Lower leg skin (tissue), 4 donors: ENCODE measurements around the gene PRAC2. TPM values are rescaled to one million over a fixed set of nuclear protein-coding genes. Genes with fewer than 3 reads are reported as not detected.

Experiments
- DNase-seq, 2 donors: peaks; one replicate each; pipeline ENCODE4 v3.0.0-alpha.2; 2019; ENCODE audit warnings: low spot score in 2 of 2
- H3K4me3 ChIP-seq: fragments of 200-600 bp; sonication (generic); 2 replicates; pipeline ENCODE4 v1.5.1; 2017; ENCODE audit warnings: mild to moderate bottlenecking, low read depth; ENCODE audit not compliant: poor library complexity, severe bottlenecking
- CTCF ChIP-seq, 3 donors: fragments of 450-650 bp; IDR thresholded peaks; one replicate each; pipeline ENCODE4 v1.5.1; 2016; ENCODE audit warnings: antibody characterized with exemption in 3 of 3, mild to moderate bottlenecking in 3 of 3, moderate library complexity in 2 of 3
- POLR2A ChIP-seq, 2 donors: fragments of 450-650 bp; IDR thresholded peaks; one replicate each; pipeline ENCODE4 v1.6.1; 2016 to 2017; ENCODE audit warnings: antibody characterized with exemption in 2 of 2, mild to moderate bottlenecking in 1 of 2, moderate library complexity in 1 of 2
- WGBS, 2 donors: methylation state at CpG; one replicate each; pipeline ENCODE4 v1.1.5; 2018; 5-methylcytosine and 5-hydroxymethylcytosine counted together
- intact Hi-C: fragments of 100-400 bp; cut with DNase I; formaldehyde crosslinking; loops from one replicate; pipeline ENCODE4 v1.15.0; 2023; ENCODE audit warnings: low total_unique reads
- microRNA counts, 2 donors: library from miRNA; unstranded; fragments of <30 nt; microRNA quantifications; one replicate each; lab custom pipeline; 2016
- microRNA-seq, 2 donors: library from miRNA; unstranded; fragments of <30 nt; microRNA quantifications; one replicate each; pipeline ENCODE4, GENCODE V29; 2016; ENCODE audit warnings: borderline replicate concordance in 2 of 2, borderline number of aligned reads in 1 of 2
- total RNA-seq, 4 donors: library from RNA; depleted of rRNA; stranded (reverse); fragments of >200 nt; gene quantifications; one replicate each; pipeline ENCODE4 v1.1.0, GENCODE V29; 2016

PRAC2 gene
- total RNA-seq, 4 donors from 2014 or later, result not detected

DNA sequence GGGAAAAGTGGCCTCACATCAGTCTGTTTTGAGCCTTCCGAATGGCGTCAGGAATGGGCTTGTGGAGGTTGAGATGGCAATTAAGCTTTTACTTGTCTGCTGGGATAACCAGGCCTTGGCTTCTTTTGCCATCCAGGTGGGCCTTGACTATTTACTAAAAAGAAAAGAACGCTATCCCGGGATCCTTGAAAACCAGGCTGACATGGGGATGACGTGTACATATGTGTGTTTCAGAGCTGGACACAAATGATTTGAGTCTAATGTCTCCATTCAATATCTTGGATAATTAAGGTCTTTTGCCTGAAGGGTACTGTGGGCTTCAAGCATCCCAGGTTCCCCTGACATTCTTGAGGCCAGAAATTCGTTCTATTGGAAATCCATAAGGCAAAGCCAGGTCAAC lies 38.1 kb downstream of the PRAC2 start:
- H3K4me3 ChIP-seq, result no peak overlapping the region
- 70 to 85% methylated on average over 6 of the region's 6 CpGs for WGBS, 2 donors
- no peak for TF ChIP-seq POLR2A (IDR thresholded peaks at IDR 0.05)
- no peak for TF ChIP-seq CTCF (IDR thresholded peaks at IDR 0.05)
- intact Hi-C loops, result no loop called here
- DNase-seq, result no peak

DNA sequence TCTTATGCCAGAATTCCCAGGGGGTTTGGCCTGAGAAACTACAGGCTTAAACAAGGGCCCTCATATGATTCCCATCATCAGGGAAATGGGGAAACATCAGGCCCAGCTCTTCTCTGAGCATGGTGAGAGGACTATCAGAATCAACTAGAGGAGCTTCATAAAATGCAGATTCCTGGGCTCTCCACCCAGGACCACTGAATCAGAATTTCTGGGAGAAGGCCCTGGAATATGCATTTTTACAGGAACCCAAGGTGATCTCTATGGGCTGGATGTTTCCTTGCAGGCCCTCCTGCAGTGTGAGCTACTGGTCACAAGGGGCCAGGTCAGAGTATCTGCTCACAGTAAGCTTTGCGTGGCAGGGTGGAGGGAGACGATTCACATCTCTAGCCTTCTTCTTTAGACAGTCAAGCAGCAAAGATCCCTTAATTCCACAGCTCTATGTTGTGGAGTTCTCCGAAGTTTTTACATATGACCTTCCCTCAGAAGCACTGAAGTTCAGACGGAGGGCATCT lies 44.3 kb downstream of the PRAC2 start:
- no peak for DNase-seq
- no peak overlapping the region for H3K4me3 ChIP-seq
- intact Hi-C loops, result no loop called here
- TF ChIP-seq POLR2A (IDR thresholded peaks at IDR 0.05) (no peak), CTCF (IDR thresholded peaks at IDR 0.05) (no peak)
- 86 to 92% methylated on average over 4 of the region's 4 CpGs for WGBS, 2 donors

DNA sequence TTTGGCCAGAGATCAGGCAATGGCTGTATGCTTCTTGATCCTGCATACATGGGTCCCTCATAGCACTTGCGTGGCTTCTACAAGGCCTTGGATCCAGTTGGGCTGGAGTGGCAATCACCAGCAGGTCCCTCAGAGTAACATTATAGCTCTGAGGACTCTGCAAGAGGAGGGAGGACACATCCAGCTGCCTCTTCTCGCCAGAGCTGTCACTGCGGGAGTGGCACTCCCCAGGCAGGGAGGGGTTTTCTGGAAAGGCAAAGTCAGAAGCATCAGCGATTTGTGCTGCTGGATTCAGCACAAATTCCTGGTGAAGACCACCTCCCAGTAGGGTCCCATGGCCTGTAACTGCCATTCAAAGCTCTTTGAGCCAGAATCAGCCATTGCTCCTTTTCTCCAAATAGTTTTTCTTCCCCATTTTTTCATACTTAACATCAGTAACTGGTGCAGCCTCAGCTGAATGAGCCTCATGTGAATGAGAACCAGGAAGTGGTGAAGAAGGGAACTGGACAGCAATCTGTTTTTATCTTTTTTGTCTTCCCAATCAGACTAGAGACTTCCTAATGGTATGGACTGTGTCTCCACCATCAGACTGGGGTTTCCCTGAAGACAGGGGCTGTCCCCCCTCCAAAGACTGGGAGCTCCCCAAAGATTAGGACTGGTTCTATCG lies 46.2 kb downstream of the PRAC2 start:
- intact Hi-C loops, result no loop called here
- no peak overlapping the region for H3K4me3 ChIP-seq
- TF ChIP-seq CTCF (IDR thresholded peaks at IDR 0.05) (no peak), POLR2A (IDR thresholded peaks at IDR 0.05) (no peak)
- WGBS, 2 donors, result 69 to 75% methylated on average over 5 of the region's 5 CpGs
- no peak for DNase-seq

DNA sequence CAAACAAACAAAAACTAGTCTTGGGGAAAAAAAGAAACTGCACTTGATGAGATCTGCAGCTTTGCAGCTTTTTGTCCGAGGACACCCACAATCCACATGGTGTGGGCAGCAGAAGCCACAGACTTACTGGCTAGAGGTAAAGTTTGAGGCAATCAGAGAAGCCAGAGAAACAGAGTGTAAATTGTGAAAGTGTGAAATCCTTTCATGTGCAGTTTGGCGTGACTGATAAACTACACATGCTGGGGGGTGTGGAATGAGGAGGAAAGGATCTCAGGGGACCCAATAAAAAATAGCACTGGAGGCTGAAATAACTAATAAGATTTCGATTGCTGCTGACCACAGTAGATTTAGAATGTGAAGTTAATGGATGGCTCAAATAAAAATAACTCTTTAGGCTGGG lies 48.0 kb downstream of the PRAC2 start:
- no peak for DNase-seq
- TF ChIP-seq POLR2A (IDR thresholded peaks at IDR 0.05) (no peak), CTCF (IDR thresholded peaks at IDR 0.05) (no peak)
- WGBS, 2 donors, result 48 to 59% methylated on average over 3 of the region's 3 CpGs
- intact Hi-C loops, result no loop called here
- H3K4me3 ChIP-seq, result no peak overlapping the region

DNA sequence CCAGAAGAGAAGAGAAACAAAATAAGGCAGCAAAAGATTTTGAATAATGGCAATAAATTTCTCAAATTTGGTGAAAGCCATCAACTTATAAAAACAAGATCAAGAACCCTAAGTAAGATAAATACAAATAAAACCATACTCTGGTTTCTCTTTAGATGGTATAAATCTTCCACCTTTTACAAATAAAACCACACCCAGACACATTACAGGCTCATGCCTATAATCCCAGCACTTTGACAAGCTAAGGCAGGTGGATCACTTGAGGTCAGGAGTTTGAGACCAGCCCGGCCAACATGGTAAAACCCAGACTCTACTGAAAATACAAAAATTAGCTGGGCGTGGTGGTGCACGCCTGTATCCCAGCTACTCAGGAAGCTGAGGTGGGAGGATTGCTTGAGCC lies 50.3 kb downstream of the PRAC2 start:
- no peak overlapping the region for H3K4me3 ChIP-seq
- intact Hi-C loops, result no loop called here
- DNase-seq, result no peak
- TF ChIP-seq POLR2A (IDR thresholded peaks at IDR 0.05), result no peak
- no peak for TF ChIP-seq CTCF (IDR thresholded peaks at IDR 0.05)
- 80 to 84% methylated on average over 3 of the region's 3 CpGs for WGBS, 2 donors

MicroRNAs encoded within 50 kb of the gene (microRNA counts, 767-probe panel; counts per million panel counts)
- microRNA hsa-miR-3185 (lab: Ali Mortazavi, UCI), result 0 to 358 counts per million in 2 donors

Small RNA genes within 50 kb of the gene (microRNA-seq; reads per million reads assigned to microRNA genes)
- gene MIR3185, result 0 reads per million in 2 donors

Other genes starting within 250 kb of the PRAC2 start
- gene HOXB1, start 192.2 kb upstream of the PRAC2 start, total RNA-seq, result under 1 TPM in 2 of 4 donors, not detected in 2; 0.19 to 0.52 TPM
- 10 to 100 TPM in 3 of 4 donors, 1 to 10 TPM in 1; 5.8 to 34.9 (median 20.9) TPM for gene HOXB2, start 178.1 kb upstream of the PRAC2 start, total RNA-seq
- gene HOXB4, start 144.8 kb upstream of the PRAC2 start, total RNA-seq, result 1 to 10 TPM in 2 of 4 donors, under 1 TPM in 2; 0.42 to 2.9 (median 1.4) TPM
- 10 to 100 TPM in 1 of 4 donors, 1 to 10 TPM in 2, under 1 TPM in 1; 0.97 to 14.1 (median 3.9) TPM for gene HOXB3, start 132.9 kb upstream of the PRAC2 start, total RNA-seq
- under 1 TPM in 2 of 4 donors, not detected in 2; 0.15 to 0.55 TPM for gene HOXB5, start 129.4 kb upstream of the PRAC2 start, total RNA-seq
- gene HOXB6, start 118.2 kb upstream of the PRAC2 start, total RNA-seq, result 1 to 10 TPM in 1 of 4 donors, under 1 TPM in 3; 0.27 to 4.6 (median 0.45) TPM
- 10 to 100 TPM in 1 of 4 donors, 1 to 10 TPM in 3; 1.3 to 11.5 (median 5.3) TPM for gene HOXB7, start 112.2 kb upstream of the PRAC2 start, total RNA-seq
- gene HOXB8, start 107.9 kb upstream of the PRAC2 start, total RNA-seq, result 1 to 10 TPM in 1 of 4 donors, not detected in 3; 1.4 TPM
- under 1 TPM in 2 of 4 donors, not detected in 2; 0.07 to 0.29 TPM for gene HOXB9, start 96.8 kb upstream of the PRAC2 start, total RNA-seq
- not detected for gene PRAC1, start 667 bp upstream of the PRAC2 start, total RNA-seq
- under 1 TPM in 3 of 4 donors, not detected in 1; 0.07 to 0.84 (median 0.08) TPM for gene HOXB13, start 5.6 kb downstream of the PRAC2 start, total RNA-seq
- gene TTLL6, start 94.0 kb downstream of the PRAC2 start, total RNA-seq, result not detected
- gene CALCOCO2, start 107.8 kb downstream of the PRAC2 start, total RNA-seq, result 100 to 1,000 TPM in 3 of 4 donors, 10 to 100 TPM in 1; 97.7 to 112 (median 106) TPM
- 10 to 100 TPM; 58.0 to 94.2 (median 75.3) TPM for gene ATP5MC1, start 169.6 kb downstream of the PRAC2 start, total RNA-seq
- 10 to 100 TPM; 60.0 to 66.7 (median 64.9) TPM for gene UBE2Z, start 185.2 kb downstream of the PRAC2 start, total RNA-seq
- gene SNF8, start 221.7 kb downstream of the PRAC2 start, total RNA-seq, result 10 to 100 TPM; 45.5 to 88.7 (median 80.3) TPM
- gene GIP, start 245.4 kb downstream of the PRAC2 start, total RNA-seq, result not detected